ENCODE data around the gene PRKN. TPM values are rescaled to one million over a fixed set of nuclear protein-coding genes. Genes with fewer than 3 reads are reported as not detected.

Gene PRKN
- total RNA-seq, 1 donor from 2014 or later = 25.5 TPM

- Histone ChIP-seq H3K36me3 (no peaks in the 10 kb centered on the region), H3K4me3 (no peak overlapping the region), H3K27ac (replicated peaks) (no peak overlapping the region), H3K27me3 (ENCODE audit: low read depth) (no peaks in the 10 kb centered on the region), H3K4me1 (no peaks in the 10 kb centered on the region), H3K9me3 (replicated peaks) (no peaks in the 10 kb centered on the region)
- intact Hi-C loops (cut with micrococcal nuclease) = no loop called here
- no peak for DNase-seq
- TF ChIP-seq, protein P1, sequence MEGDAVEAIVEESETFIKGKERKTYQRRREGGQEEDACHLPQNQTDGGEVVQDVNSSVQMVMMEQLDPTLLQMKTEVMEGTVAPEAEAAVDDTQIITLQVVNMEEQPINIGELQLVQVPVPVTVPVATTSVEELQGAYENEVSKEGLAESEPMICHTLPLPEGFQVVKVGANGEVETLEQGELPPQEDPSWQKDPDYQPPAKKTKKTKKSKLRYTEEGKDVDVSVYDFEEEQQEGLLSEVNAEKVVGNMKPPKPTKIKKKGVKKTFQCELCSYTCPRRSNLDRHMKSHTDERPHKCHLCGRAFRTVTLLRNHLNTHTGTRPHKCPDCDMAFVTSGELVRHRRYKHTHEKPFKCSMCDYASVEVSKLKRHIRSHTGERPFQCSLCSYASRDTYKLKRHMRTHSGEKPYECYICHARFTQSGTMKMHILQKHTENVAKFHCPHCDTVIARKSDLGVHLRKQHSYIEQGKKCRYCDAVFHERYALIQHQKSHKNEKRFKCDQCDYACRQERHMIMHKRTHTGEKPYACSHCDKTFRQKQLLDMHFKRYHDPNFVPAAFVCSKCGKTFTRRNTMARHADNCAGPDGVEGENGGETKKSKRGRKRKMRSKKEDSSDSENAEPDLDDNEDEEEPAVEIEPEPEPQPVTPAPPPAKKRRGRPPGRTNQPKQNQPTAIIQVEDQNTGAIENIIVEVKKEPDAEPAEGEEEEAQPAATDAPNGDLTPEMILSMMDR (IDR thresholded peaks at IDR 0.05; ENCODE audit: borderline replicate concordance) = no peak
Observed at GRCh38 chr6:161639772-161640171, 1087.8 kb downstream of the PRKN start.

DNA sequence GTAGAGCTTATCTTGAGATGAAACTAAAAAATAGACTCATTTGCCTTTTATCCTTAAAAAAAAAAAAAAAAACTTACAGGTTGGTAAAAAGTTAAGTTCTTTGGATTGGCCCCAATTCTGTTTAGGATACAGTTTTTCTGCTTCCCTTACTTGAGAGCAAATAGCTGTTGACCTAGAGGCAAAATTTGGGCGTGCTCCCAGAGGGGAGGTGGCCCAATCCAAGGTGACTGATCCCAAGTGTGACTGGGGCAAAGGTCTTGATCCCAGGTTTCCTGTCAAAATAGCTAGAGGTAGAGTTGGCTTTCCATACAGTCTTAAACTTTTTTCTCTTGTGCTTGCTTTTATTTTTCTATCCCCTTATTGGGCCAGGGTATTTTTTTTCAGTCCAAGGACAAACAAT is 1089.9 kb downstream of the PRKN start:
- no peaks in the 10 kb centered on the region for H3K27me3 ChIP-seq (ENCODE audit: low read depth)

DNA sequence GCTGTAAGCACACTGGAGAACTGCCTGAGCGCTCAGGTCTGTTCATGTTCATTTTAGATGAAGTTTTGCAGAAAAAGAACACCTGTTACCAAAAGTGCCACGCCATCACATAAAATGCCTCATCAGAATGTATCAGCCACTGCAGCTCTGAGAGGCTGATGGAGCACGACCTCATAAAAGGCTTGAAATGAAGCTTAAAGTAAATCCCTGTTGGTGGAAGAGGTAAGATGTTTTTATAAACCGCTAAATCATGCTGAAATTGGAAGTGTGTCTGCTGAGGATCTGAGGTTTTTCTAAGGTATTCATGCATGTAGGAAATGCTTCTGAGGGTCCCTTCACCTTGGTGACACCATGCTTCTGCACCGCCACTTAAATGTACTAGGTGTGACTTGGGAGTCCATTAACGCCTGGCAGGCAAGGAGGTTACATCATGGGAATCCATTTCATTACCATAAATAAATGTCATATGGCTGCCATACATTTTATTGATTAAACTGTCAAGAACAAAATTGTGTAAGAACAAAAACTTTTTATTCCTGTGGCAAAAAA is 1090.6 kb downstream of the PRKN start:
- H3K4me1 ChIP-seq = peaks cover 4% of the 10 kb centered on the region
- H3K27ac ChIP-seq (replicated peaks) = no peak overlapping the region
- TF ChIP-seq, protein P1 (IDR thresholded peaks at IDR 0.05; ENCODE audit: borderline replicate concordance) = no peak
- H3K27me3 ChIP-seq (ENCODE audit: low read depth) = no peaks in the 10 kb centered on the region
- H3K9me3 ChIP-seq (replicated peaks) = no peaks in the 10 kb centered on the region
- DNase-seq = no peak
- intact Hi-C loops (cut with micrococcal nuclease) = no loop called here
- H3K4me3 ChIP-seq = no peak overlapping the region
- no peaks in the 10 kb centered on the region for H3K36me3 ChIP-seq

More for the DNA sequence above, 1089.9 kb downstream of the PRKN start:
- H3K27ac ChIP-seq (replicated peaks) = no peak overlapping the region
- TF ChIP-seq, protein P1 (IDR thresholded peaks at IDR 0.05; ENCODE audit: borderline replicate concordance) = no peak
- H3K4me1 ChIP-seq = no peaks in the 10 kb centered on the region
- intact Hi-C loops (cut with micrococcal nuclease) = no loop called here
- no peak for DNase-seq
- H3K36me3 ChIP-seq = no peaks in the 10 kb centered on the region
- no peaks in the 10 kb centered on the region for H3K9me3 ChIP-seq (replicated peaks)
- H3K4me3 ChIP-seq = no peak overlapping the region

DNA sequence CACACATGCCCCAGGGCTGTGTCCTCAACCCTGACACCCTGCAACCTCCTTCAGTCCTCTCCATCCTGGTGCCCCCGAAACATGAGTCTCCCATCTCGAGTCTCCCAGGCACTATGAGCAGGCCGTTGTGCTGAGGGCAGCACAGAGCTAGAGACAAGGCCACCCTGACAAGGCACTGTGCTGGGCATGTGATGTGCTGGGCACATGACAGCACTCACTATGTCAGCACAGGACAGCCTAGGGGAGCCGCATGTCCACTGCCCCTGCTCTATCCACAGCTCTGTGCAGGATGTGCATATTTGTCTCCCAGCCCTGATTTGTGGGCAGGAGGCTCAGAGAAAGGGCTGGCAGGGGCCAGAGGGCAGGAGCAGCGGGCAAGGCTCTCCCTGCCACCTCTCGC is 1091.6 kb downstream of the PRKN start:
- H3K36me3 ChIP-seq = no peaks in the 10 kb centered on the region
- no peaks in the 10 kb centered on the region for H3K9me3 ChIP-seq (replicated peaks)
- peaks cover 7% of the 10 kb centered on the region for H3K4me1 ChIP-seq
- TF ChIP-seq, protein P1 (IDR thresholded peaks at IDR 0.05; ENCODE audit: borderline replicate concordance) = no peak
- intact Hi-C loops (cut with micrococcal nuclease) = no loop called here
- no peak for DNase-seq
- H3K4me3 ChIP-seq = no peak overlapping the region
- H3K27ac ChIP-seq (replicated peaks) = no peak overlapping the region
- H3K27me3 ChIP-seq (ENCODE audit: low read depth) = no peaks in the 10 kb centered on the region

DNA sequence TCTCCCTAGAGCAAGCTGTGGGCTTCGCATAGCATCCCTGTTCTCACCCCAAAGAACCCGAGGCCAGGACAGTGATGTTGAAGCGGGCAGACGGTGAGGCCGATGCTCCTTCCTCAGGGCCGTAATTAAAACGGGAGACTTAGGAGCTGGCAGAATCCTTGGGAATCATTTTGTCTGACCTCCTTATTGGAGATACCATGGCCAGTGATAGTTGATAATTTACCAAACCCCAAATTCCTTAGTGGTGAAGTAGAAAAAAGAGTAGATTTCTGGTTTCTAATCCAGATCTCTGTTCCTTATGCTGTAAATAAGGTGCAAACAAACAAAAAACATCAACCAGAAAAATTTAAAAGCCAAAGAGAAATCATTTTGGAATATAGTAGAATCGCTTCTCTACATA is 1092.7 kb downstream of the PRKN start:
- Histone ChIP-seq H3K27me3 (ENCODE audit: low read depth) (no peaks in the 10 kb centered on the region), H3K4me3 (no peak overlapping the region), H3K27ac (replicated peaks) (no peak overlapping the region), H3K36me3 (no peaks in the 10 kb centered on the region), H3K9me3 (replicated peaks) (no peaks in the 10 kb centered on the region), H3K4me1 (peaks cover 7% of the 10 kb centered on the region)
- intact Hi-C loops (cut with micrococcal nuclease) = no loop called here
- no peak for DNase-seq
- TF ChIP-seq, protein P1 (IDR thresholded peaks at IDR 0.05; ENCODE audit: borderline replicate concordance) = no peak
